Breast epithelium (tissue), 3 donors: ENCODE results near the gene PTPRM.

Experiments
- POLR2A ChIP-seq: fragments of 450-650 bp; IDR thresholded peaks from one replicate; pipeline ENCODE4 v1.6.1; 2016; ENCODE audit warnings: antibody characterized with exemption, mild to moderate bottlenecking, moderate library complexity
- TF ChIP-seq, protein P1 (sequence below), 3 donors: fragments of 450-650 bp; IDR thresholded peaks; one replicate each; pipeline ENCODE4 v1.5.1; 2016 to 2017; ENCODE audit warnings: antibody characterized with exemption in 3 of 3, mild to moderate bottlenecking in 3 of 3, moderate library complexity in 3 of 3

DNA sequence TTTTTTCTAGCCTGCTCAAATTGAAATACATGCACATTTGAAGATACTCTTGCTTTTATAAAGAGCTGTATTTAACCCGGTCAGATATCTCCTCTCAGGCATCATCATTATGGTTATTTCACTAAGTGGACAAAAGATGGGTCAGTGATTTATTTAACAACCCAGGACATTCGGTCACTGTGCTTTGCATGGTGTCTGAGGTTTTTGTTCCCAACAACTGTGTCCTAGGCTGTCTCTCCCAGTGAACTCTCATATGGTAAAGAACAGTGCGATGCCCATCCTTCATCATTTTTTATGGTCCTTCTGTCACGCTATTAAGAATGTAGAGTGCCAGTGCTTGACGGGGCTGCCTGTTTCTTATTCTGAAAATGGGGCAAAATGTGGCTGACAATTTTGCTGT lies 372.4 kb downstream of the PTPRM start:
- TF ChIP-seq, protein P1, sequence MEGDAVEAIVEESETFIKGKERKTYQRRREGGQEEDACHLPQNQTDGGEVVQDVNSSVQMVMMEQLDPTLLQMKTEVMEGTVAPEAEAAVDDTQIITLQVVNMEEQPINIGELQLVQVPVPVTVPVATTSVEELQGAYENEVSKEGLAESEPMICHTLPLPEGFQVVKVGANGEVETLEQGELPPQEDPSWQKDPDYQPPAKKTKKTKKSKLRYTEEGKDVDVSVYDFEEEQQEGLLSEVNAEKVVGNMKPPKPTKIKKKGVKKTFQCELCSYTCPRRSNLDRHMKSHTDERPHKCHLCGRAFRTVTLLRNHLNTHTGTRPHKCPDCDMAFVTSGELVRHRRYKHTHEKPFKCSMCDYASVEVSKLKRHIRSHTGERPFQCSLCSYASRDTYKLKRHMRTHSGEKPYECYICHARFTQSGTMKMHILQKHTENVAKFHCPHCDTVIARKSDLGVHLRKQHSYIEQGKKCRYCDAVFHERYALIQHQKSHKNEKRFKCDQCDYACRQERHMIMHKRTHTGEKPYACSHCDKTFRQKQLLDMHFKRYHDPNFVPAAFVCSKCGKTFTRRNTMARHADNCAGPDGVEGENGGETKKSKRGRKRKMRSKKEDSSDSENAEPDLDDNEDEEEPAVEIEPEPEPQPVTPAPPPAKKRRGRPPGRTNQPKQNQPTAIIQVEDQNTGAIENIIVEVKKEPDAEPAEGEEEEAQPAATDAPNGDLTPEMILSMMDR (IDR thresholded peaks at IDR 0.05) = no peak
- TF ChIP-seq POLR2A = no peak
